NCI-H345 (cell line): Measurements from ENCODE around the gene MSL1.
"Not testable (repeated sequence)": the region's sequence is repeated elsewhere in the genome, so short reads cannot be mapped to it uniquely, and the experiment has no call there.

Source experiments
- DNase-seq: peaks from one replicate; lab custom pipeline; 2025; lab: John Stamatoyannopoulos, UW

Gene MSL1

DNA sequence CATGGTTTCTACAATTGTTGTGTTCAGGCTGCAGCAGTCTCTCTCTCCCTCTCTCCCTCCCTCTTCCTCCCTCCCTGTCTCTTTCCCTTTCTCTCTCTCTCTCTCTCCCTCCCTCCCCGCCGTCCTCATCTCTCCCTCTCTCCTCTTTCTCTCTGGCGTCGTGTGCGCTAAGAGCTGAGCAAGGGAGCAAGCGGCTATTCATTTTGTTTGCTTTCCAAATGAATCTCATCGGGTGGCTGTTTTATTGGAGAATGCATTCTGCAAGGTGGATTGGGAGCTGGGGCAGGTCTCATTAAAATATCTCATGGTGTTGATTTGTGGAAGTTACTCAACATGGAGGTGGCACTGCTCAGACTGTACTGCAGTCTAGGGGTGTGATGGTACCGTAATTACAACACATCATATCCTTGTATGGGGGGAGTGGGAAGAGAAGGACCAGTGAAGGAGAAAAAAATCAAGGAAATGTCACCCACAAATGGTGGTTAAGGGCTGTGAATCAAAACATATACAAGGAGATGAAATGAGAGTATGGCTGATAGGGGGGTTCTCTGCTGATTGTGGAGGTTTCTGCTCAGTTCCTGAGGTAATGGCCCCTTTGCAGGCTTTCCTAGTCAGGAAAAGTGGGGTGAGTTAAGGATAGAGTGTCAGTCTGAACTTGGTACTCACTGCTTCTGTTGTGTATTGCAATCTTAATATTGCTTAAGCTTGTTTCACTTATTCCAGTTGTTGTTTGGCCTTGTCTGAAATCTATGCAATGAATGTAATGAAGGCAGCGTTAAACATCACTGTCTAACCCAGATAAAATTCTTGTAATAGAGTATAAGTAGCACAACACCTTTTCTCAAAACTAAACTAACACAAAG, 2.7 kb downstream of the MSL1 start:
- peak; percentile 64 for DNase-seq

GRCh38 chr17:40129498-40129897, 7.7 kb downstream of the MSL1 start:
- no peak for DNase-seq

- DNase-seq = no peak
These were observed 8.7 kb downstream of the MSL1 start for GRCh38 chr17:40130352-40131042.

DNA sequence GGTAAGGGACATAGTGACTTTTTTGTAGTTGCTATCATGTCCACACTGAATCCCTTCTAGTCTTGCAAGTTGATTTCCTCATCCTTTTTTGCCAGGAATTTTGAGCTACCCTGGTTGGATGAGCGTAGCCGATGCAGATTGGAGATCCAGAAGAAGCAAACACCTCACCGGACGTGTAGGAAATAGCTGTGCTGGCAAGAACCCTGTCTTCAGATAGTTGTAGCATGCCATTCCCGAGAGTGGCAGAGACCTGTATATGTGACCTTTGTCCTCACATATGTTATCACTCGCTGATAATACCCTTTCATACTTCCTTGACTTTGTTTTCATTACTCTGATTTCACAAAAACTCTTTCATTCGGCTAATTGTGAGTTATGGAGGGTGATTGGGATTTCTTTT, 12.4 kb downstream of the MSL1 start:
- DNase-seq = no peak

- no peak for DNase-seq
These were observed 14.0 kb downstream of the MSL1 start for GRCh38 chr17:40135817-40136216.

GRCh38 chr17:40139566-40140058, 17.8 kb downstream of the MSL1 start:
- DNase-seq = no peak

- not testable (repeated sequence) for DNase-seq
These were observed 21.4 kb downstream of the MSL1 start for GRCh38 chr17:40143166-40143565.

DNA sequence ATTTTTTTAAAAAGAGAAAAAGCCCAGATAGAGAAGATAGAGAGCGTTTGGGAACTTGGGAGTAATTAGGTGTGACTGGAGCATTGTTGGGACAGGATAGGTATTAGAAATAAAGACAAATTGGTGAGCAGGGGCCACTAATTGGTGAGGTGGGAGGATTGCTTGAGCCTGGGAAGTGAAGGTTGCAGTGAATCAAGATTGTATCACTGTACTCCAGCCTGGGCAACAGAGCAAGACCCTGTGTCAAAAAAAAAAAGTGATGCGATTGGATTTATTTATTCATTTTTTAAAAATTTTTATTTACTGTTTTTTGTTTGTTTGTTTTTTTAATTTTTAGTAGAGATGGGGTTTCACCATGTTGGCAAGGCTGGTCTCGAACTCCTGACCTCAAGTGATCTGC, 23.7 kb downstream of the MSL1 start:
- DNase-seq = no peak

GRCh38 chr17:40148527-40148926, 26.8 kb downstream of the MSL1 start:
- DNase-seq = no peak

DNA sequence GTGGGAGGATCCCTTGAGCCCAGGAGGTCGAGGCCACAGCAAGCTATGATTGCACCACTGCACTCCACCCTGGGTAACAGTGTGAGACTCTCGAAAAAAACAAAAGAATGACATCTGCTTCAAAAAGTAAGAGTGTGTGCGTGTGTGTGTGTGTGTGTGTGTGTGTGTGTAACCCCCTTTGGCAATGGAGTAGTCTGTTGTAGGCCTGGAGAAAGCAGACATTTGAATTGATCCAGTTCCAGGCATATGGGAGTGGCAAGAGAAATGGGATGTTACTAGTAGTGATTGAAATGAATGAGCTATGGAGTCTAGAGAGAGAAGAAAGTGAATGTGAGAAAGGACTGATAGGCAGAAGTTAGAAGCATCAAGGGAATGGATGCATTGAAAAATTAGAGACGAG, 28.5 kb downstream of the MSL1 start:
- no peak for DNase-seq

DNA sequence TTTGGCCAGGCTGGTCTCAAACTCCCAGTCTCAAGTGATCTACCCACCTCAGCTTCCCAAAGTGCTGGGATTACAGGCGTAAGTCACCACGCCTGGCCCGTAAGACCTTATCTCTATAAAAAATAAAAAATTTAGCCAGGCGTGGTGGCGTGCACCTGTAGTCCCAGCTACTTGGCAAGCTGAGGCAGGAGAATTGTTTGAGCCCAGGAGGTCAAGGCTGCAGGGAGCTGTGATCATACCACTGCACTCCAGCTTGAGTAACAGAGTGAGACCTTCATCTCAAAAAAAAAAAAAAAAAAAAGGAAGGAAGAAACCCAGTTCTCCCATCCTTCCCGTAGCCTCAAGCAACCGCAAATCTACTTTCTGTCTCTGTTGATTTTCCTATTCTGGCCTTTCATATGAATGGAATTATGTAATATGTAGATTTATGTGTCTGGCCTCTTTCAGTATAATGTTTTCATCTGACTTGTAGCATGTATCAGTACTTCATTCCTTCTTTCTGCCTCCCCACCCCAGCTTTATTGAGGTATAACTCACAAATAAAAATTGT, 29.7 kb downstream of the MSL1 start:
- DNase-seq = no peak

GRCh38 chr17:40153603-40154236, 31.9 kb downstream of the MSL1 start:
- no peak for DNase-seq

GRCh38 chr17:40157973-40158372, 36.2 kb downstream of the MSL1 start:
- DNase-seq = no peak

DNA sequence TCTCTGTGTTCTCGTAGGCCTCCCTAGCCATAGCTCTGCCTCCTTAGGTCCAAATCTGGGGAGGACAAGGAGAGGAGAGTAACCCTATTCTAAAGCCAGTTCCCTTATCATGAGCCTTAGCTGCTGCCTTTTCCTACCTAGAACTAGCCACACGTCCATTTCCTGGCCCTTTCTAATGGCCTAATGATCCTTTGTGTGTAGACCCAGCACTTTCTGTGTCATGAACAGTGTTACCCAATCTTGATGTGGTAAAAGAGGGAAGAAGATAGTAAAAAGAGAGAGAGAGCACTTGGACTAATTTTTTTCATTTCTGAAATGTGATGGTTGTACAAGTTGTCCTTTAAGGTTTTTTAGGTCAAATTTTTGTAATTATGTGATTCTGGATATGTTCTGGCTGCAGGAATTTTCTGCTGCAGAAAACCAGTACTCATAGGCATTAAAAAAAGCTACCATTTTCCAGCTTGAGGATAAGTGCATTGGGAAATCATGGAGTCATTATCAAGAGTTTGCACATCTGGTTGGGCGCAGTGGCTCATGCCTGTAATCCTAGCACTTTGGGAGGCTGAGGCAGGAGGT, 36.8 kb downstream of the MSL1 start:
- no peak for DNase-seq

GRCh38 chr17:40159456-40159855, 37.7 kb downstream of the MSL1 start:
- no peak for DNase-seq

- DNase-seq = no peak
These were observed 46.0 kb downstream of the MSL1 start for GRCh38 chr17:40167685-40168261.

- DNase-seq = peak; percentile 24
These were observed 46.6 kb downstream of the MSL1 start for GRCh38 chr17:40168262-40168832.

DNA sequence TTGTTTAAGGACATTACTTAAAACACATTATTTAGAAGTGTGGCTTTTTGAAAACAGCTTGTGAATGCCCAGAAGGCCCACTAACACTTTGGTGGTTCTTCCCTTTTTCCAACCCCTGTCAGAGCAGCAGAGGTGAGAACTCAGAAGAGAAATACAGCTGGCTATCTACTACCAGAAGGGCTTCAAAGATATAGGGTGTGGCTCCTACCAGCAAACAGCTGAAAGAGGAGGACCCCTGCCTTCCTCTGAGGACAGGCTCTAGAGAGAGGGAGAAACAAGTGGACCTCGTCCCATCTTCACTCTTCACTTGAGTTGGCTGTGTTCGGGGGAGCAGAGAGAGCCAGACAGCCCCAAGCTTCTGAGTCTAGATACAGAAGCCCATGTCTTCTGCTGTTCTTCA, 48.6 kb downstream of the MSL1 start:
- no peak for DNase-seq

DNA sequence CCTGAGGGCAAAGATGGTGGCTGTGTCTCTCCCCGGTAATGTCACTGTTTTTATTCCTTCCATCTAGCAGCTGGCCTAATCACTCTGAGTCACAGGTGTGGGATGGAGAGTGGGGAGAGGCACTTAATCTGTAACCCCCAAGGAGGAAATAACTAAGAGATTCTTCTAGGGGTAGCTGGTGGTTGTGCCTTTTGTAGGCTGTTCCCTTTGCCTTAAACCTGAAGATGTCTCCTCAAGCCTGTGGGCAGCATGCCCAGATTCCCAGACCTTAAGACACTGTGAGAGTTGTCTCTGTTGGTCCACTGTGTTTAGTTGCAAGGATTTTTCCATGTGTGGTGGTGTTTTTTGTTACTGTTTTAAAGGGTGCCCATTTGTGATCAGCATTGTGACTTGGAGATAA, 50.0 kb downstream of the MSL1 start:
- no peak for DNase-seq

DNA sequence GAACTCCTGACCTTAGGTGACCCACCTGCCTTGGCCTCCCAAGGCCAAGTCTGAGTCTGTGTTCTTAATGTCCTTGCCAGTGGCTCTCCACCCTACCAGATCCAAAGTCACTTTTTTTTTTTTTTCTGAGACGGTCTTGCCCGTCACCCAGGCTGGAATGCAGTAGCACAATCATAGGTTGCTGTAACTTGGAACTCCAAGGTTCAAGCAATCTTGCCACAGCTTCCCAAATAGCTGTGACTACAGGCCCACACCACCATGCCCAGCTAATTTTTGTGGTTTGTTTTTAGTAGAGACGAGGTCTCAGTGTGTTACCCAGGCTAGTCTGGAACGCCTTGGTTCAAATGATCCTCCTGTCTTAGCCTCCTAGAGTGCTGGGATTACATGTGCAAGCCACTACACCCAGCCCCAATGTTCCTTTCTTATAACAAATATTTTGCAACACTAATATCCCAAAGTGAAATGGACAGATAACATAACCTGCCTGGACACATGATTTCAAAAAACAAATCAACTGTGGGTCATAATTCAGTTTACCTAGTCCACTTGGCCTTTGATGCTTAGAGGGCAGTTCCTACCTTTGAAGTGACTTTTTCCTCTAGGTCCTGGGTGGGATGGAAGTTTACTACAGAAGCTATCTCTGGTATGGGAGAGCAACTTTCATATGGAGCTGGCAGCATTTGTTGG, 51.5 kb downstream of the MSL1 start:
- DNase-seq = no peak

- no peak for DNase-seq
These were observed 52.0 kb downstream of the MSL1 start for GRCh38 chr17:40173778-40174135.
